Osteocyte (in vitro differentiated cells): ENCODE measurements around the gene MYT1. TPM values are rescaled to one million over a fixed set of nuclear protein-coding genes. Genes with fewer than 3 reads are reported as not detected.

Experiments used
- DNase-seq: peaks from one replicate; pipeline ENCODE4 v3.0.0; 2021; ENCODE audit warnings: mixed read lengths; ENCODE audit not compliant: unreplicated experiment; ENCODE audit errors: extremely low spot score
- H3K27ac Mint-ChIP-seq: one replicate; pipeline ENCODE4 v1.8.0; 2021; ENCODE audit warnings: mild to moderate bottlenecking, mixed read lengths; ENCODE audit not compliant: unreplicated experiment
- H3K27me3 Mint-ChIP-seq: one replicate; pipeline ENCODE4 v1.8.0; 2021; ENCODE audit warnings: mixed read lengths; ENCODE audit not compliant: unreplicated experiment
- H3K36me3 Mint-ChIP-seq: one replicate; pipeline ENCODE4 v1.8.0; 2021; ENCODE audit warnings: mixed read lengths; ENCODE audit not compliant: unreplicated experiment
- H3K4me1 Mint-ChIP-seq: one replicate; pipeline ENCODE4 v1.8.0; 2021; ENCODE audit warnings: mixed read lengths; ENCODE audit not compliant: unreplicated experiment
- H3K4me3 Mint-ChIP-seq: one replicate; pipeline ENCODE4 v1.8.0; 2021; ENCODE audit warnings: mild to moderate bottlenecking, moderate library complexity, mixed read lengths; ENCODE audit not compliant: unreplicated experiment
- H3K9me3 Mint-ChIP-seq: one replicate; pipeline ENCODE4 v1.8.0; 2021; ENCODE audit warnings: mixed read lengths; ENCODE audit not compliant: unreplicated experiment
- CTCF ChIP-seq: fragments of 200-600 bp; sonication (generic); IDR thresholded peaks from 2 replicates; pipeline ENCODE4 v1.5.0; 2021; ENCODE audit warnings: antibody characterized with exemption, mild to moderate bottlenecking, moderate library complexity
- total RNA-seq: library from RNA; stranded (reverse); gene quantifications from 2 replicates; pipeline ENCODE4 v1.2.1, GENCODE V29; 2021

The MYT1 gene
- total RNA-seq, 1 donor from 2014 or later = not detected

GRCh38 chr20:64271636-64272035, 107.4 kb downstream of the MYT1 start:
- Mint-ChIP-seq H3K4me1 (no peaks in the 10 kb centered on the region), H3K36me3 (peaks cover 35% of the 10 kb centered on the region), H3K9me3 (no peaks in the 10 kb centered on the region), H3K4me3 (no peak overlapping the region), H3K27ac (no peak overlapping the region), H3K27me3 (no peaks in the 10 kb centered on the region)
- TF ChIP-seq CTCF = no peak
- DNase-seq = no peak

- no peak for DNase-seq
- no peak for TF ChIP-seq CTCF
- H3K4me3 Mint-ChIP-seq = no peak overlapping the region
- no peaks in the 10 kb centered on the region for H3K9me3 Mint-ChIP-seq
- peaks cover 35% of the 10 kb centered on the region for H3K36me3 Mint-ChIP-seq
- H3K4me1 Mint-ChIP-seq = no peaks in the 10 kb centered on the region
- H3K27ac Mint-ChIP-seq = no peak overlapping the region
- H3K27me3 Mint-ChIP-seq = no peaks in the 10 kb centered on the region
These were observed 108.9 kb downstream of the MYT1 start for GRCh38 chr20:64273109-64273508.

- Mint-ChIP-seq H3K4me1 (no peaks in the 10 kb centered on the region), H3K27ac (no peak overlapping the region), H3K27me3 (peaks cover 2% of the 10 kb centered on the region), H3K9me3 (no peaks in the 10 kb centered on the region), H3K36me3 (peaks cover 23% of the 10 kb centered on the region), H3K4me3 (no peak overlapping the region)
- TF ChIP-seq CTCF = no peak
- DNase-seq = no peak
These were observed 112.6 kb downstream of the MYT1 start for GRCh38 chr20:64276817-64277216.

GRCh38 chr20:64277571-64278316, 113.5 kb downstream of the MYT1 start:
- Mint-ChIP-seq H3K4me1 (no peaks in the 10 kb centered on the region), H3K9me3 (no peaks in the 10 kb centered on the region), H3K36me3 (peaks cover 20% of the 10 kb centered on the region), H3K27me3 (peaks cover 10% of the 10 kb centered on the region), H3K4me3 (no peak overlapping the region), H3K27ac (no peak overlapping the region)
- DNase-seq = no peak
- TF ChIP-seq CTCF = no peak

- no peaks in the 10 kb centered on the region for H3K4me1 Mint-ChIP-seq
- H3K9me3 Mint-ChIP-seq = no peaks in the 10 kb centered on the region
- peaks cover 15% of the 10 kb centered on the region for H3K27me3 Mint-ChIP-seq
- no peak for DNase-seq
- H3K36me3 Mint-ChIP-seq = peaks cover 16% of the 10 kb centered on the region
- no peak overlapping the region for H3K4me3 Mint-ChIP-seq
- no peak for TF ChIP-seq CTCF
- H3K27ac Mint-ChIP-seq = no peak overlapping the region
These were observed 114.0 kb downstream of the MYT1 start for GRCh38 chr20:64278317-64278681.
